Parathyroid adenoma (tissue), 2 donors: Measurements from ENCODE around the gene LSM14A.
A peak's percentile ranks its signal among the peaks of the same experiment; 100 is the strongest.

Experiments used
- H2AFZ ChIP-seq: fragments of 300-600 bp; sonication (generic); one replicate; pipeline ENCODE4 v1.7.0; 2017; ENCODE audit warnings: antibody characterized with exemption, mild to moderate bottlenecking
- H3K27ac ChIP-seq: fragments of 300-600 bp; sonication (generic); one replicate; pipeline ENCODE4 v1.7.0; 2017
- H3K27me3 ChIP-seq: fragments of 300-600 bp; sonication (generic); one replicate; pipeline ENCODE4 v1.7.0; 2017; ENCODE audit warnings: low read length; ENCODE audit not compliant: control insufficient read depth, insufficient read depth
- H3K36me3 ChIP-seq: fragments of 300-600 bp; sonication (generic); one replicate; pipeline ENCODE4 v1.7.0; 2017; ENCODE audit warnings: low read length; ENCODE audit not compliant: control insufficient read depth, insufficient read depth
- H3K4me1 ChIP-seq: fragments of 300-600 bp; sonication (generic); one replicate; pipeline ENCODE4 v1.7.0; 2017; ENCODE audit warnings: control low read depth
- H3K4me2 ChIP-seq: fragments of 300-600 bp; sonication (generic); one replicate; pipeline ENCODE4 v1.7.0; 2017; ENCODE audit warnings: low read length
- H3K4me3 ChIP-seq: fragments of 300-600 bp; sonication (generic); one replicate; pipeline ENCODE4 v1.7.0; 2017; ENCODE audit warnings: low read depth, low read length
- H3K79me2 ChIP-seq: fragments of 300-600 bp; sonication (generic); one replicate; pipeline ENCODE4 v1.7.0; 2017; ENCODE audit warnings: control low read depth
- H3K9ac ChIP-seq: fragments of 300-600 bp; sonication (generic); one replicate; pipeline ENCODE4 v1.7.0; 2017; ENCODE audit warnings: mild to moderate bottlenecking
- H3K9me3 ChIP-seq: fragments of 300-600 bp; sonication (generic); one replicate; pipeline ENCODE4 v1.7.0; 2017; ENCODE audit warnings: low read length; ENCODE audit not compliant: control insufficient read depth
- TF ChIP-seq, protein P1 (sequence below): fragments of 300-600 bp; sonication (generic); IDR thresholded peaks from one replicate; pipeline ENCODE4 v1.7.0; 2017; ENCODE audit warnings: antibody characterized with exemption, mild to moderate bottlenecking
- donor health status: primary hyperparathyroidism.

Gene LSM14A

DNA sequence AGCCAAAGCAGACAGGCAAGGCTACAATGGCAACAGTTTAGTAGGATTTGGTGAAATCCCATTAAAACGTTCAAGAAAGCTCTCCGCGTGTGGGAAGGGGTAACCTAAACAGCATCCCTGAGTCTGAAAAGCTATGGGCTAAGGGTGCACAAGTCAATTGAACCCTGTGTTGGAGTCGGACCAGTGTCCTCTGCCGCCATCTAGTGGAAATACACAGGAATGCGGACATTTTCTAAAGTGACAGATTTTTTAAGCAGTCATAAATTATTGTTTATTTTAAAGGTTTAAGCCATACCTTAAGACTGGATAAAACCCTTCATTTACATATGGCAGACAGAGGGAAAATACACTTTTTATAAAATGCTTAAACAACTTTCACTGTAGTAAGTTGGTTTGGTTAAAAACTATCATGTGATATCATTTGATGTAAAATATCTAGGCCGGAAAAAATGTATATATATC is 26.5 kb upstream of the LSM14A start:
- TF ChIP-seq, protein P1, sequence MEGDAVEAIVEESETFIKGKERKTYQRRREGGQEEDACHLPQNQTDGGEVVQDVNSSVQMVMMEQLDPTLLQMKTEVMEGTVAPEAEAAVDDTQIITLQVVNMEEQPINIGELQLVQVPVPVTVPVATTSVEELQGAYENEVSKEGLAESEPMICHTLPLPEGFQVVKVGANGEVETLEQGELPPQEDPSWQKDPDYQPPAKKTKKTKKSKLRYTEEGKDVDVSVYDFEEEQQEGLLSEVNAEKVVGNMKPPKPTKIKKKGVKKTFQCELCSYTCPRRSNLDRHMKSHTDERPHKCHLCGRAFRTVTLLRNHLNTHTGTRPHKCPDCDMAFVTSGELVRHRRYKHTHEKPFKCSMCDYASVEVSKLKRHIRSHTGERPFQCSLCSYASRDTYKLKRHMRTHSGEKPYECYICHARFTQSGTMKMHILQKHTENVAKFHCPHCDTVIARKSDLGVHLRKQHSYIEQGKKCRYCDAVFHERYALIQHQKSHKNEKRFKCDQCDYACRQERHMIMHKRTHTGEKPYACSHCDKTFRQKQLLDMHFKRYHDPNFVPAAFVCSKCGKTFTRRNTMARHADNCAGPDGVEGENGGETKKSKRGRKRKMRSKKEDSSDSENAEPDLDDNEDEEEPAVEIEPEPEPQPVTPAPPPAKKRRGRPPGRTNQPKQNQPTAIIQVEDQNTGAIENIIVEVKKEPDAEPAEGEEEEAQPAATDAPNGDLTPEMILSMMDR = peak; percentile 77
- no peak overlapping the region for H3K9ac ChIP-seq
- no peak overlapping the region for H3K27ac ChIP-seq
- H2AFZ ChIP-seq = no peak overlapping the region
- H3K4me2 ChIP-seq = no peak overlapping the region
- H3K4me3 ChIP-seq = no peak overlapping the region
- no peaks in the 10 kb centered on the region for H3K9me3 ChIP-seq
- no peaks in the 10 kb centered on the region for H3K4me1 ChIP-seq
- no peaks in the 10 kb centered on the region for H3K27me3 ChIP-seq
- no peaks in the 10 kb centered on the region for H3K79me2 ChIP-seq
- no peaks in the 10 kb centered on the region for H3K36me3 ChIP-seq

DNA sequence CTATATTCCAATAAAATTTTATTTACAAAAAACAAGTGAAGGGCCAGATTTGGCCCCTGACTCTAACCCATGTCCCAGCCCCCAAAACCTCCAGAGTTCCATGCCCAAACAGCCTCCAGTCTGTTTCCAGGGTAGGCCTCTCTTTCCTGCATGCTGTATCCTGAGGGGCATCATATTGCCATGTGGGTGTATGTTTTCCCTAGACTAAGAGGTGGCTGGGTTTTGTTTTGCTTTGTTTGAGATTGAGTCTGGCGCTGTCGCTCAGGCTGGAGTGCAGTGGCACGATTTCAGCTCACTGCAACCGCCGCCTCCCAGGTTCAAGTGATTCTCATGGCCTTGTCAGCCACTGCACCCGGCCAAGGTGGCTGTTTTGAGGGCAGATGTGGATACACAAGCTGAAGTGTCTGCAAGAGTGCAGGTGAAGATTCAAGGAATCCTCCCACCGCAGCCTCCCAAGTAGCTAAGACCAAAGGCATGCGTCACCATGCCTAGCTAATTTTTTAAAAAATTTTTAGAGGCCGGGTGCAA is 23.6 kb upstream of the LSM14A start:
- TF ChIP-seq, protein P1 = no peak

DNA sequence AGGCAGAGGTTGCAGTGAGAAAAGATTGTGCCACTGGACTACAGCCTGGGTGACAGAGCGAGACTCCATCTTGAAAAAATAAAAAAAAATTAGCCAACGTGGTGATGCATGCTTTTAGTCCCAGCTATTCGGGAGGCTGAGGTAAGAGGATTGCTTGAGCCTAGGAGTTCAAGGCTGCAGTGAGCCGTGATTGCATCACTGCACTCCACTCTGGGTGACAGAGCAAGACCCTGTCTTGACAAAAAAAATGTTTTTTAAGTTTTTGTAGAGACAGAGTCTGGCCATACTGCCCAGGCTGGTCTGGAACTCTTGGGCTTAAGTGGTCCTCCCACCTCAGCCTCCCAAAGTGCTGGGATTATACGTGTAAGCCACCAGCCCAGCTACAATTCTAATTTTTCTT is 22.4 kb upstream of the LSM14A start:
- H3K79me2 ChIP-seq = no peaks in the 10 kb centered on the region
- no peaks in the 10 kb centered on the region for H3K27me3 ChIP-seq
- H3K4me2 ChIP-seq = no peak overlapping the region
- H3K27ac ChIP-seq = no peak overlapping the region
- H3K9me3 ChIP-seq = no peaks in the 10 kb centered on the region
- no peak overlapping the region for H3K4me3 ChIP-seq
- H3K9ac ChIP-seq = no peak overlapping the region
- no peaks in the 10 kb centered on the region for H3K4me1 ChIP-seq
- TF ChIP-seq, protein P1 = no peak
- H3K36me3 ChIP-seq = no peaks in the 10 kb centered on the region
- no peak overlapping the region for H2AFZ ChIP-seq

More for the DNA sequence above, 23.6 kb upstream of the LSM14A start:
- Histone ChIP-seq H3K27ac (no peak overlapping the region), H3K79me2 (no peaks in the 10 kb centered on the region), H3K27me3 (no peaks in the 10 kb centered on the region), H3K4me1 (no peaks in the 10 kb centered on the region), H3K9me3 (no peaks in the 10 kb centered on the region), H3K4me2 (no peak overlapping the region), H2AFZ (peak overlapping the region; percentile 53), H3K4me3 (no peak overlapping the region), H3K9ac (no peak overlapping the region), H3K36me3 (no peaks in the 10 kb centered on the region)

DNA sequence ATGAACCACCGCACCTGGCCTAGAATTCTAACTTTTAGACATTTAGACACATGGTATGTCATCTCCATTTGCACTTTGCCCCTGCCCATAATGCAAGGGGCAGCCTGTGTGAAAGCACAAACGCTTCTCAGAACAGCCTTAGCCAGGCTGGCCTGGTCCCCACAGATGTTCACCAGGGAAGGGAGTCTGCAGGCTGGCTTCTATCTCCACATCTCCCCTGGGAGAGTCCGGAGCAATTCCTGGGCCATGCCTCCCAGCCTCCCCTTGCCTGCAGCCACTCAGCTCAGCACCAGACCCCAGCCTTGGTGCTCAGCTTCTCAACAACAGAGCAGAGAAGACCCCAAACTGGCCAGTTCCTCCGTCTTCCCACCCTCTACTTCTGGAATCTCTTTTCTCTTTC is 21.7 kb upstream of the LSM14A start:
- no peaks in the 10 kb centered on the region for H3K27me3 ChIP-seq
- TF ChIP-seq, protein P1 = no peak
- no peak overlapping the region for H2AFZ ChIP-seq

DNA sequence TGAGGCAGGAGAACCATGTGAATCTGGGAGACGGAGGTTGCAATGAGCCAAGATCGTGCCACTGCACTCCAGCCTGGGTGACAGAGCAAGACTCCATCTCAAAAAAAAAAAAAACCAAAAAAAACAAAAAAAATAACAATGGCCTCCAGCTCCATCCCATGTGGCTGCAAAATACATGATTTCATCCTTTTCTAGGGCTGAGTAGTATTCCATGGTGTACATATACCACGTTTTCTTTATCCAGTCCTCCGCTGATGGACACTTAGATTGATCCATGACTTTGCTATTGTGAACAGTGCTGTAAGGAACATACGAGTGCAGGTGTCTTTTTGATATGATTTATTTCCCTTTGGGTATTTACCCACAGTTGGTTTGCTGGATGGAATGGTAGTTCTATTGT is 20.9 kb upstream of the LSM14A start:
- Histone ChIP-seq H3K4me1 (no peaks in the 10 kb centered on the region), H2AFZ (no peak overlapping the region), H3K36me3 (no peaks in the 10 kb centered on the region), H3K79me2 (no peaks in the 10 kb centered on the region), H3K9ac (no peak overlapping the region), H3K4me2 (no peak overlapping the region), H3K9me3 (no peaks in the 10 kb centered on the region), H3K4me3 (no peak overlapping the region), H3K27me3 (no peaks in the 10 kb centered on the region), H3K27ac (no peak overlapping the region)
- TF ChIP-seq, protein P1 = no peak

More for the DNA sequence above, 21.7 kb upstream of the LSM14A start:
- Histone ChIP-seq H3K4me2 (no peak overlapping the region), H3K27ac (no peak overlapping the region), H3K9ac (no peak overlapping the region), H3K36me3 (no peaks in the 10 kb centered on the region), H3K4me3 (no peak overlapping the region), H3K79me2 (no peaks in the 10 kb centered on the region), H3K9me3 (no peaks in the 10 kb centered on the region), H3K4me1 (no peaks in the 10 kb centered on the region)
